T47D (cell line): ENCODE data around the gene NTM.
A peak's percentile ranks its signal among the peaks of the same experiment; 100 is the strongest.

ENCODE experiments used
- DNase-seq, 2 experiments: peaks; one replicate each; pipeline versions ENCODE4 v3.0.0 to v3.0.0-alpha.2; 2011 to 2012; ENCODE audit warnings: low read depth in 1 of 2, low spot score in 1 of 2
- JUND ChIP-seq: IDR thresholded peaks from 2 replicates; pipeline ENCODE4 v1.6.1; 2012; ENCODE audit warnings: low read depth
- in situ Hi-C: cut with HindIII; loops from 2 replicates; pipeline ENCODE4 v1.10.0; 2016; ENCODE audit warnings: low sequenced_read_pairs, low pct_unique_long_range_greater_than_20kb

NTM gene

GRCh38 chr11:131688048-131688693 is 317.8 kb downstream of the NTM start:
- DNase-seq, result peak; percentile 66 to 85
- TF ChIP-seq JUND, result no peak
- in situ Hi-C loops, result no loop called here

- no peak for TF ChIP-seq JUND
- no peak for DNase-seq
- in situ Hi-C loops, result no loop called here
These were observed 318.9 kb downstream of the NTM start for GRCh38 chr11:131689049-131689925.

- in situ Hi-C loops, result no loop called here
- no peak for TF ChIP-seq JUND
These were observed 319.9 kb downstream of the NTM start for GRCh38 chr11:131690362-131690761.

GRCh38 chr11:131690776-131691175 is 320.4 kb downstream of the NTM start:
- in situ Hi-C loops, result no loop called here
- TF ChIP-seq JUND, result no peak
- DNase-seq, result no peak

More at GRCh38 chr11:131690362-131690761, 319.9 kb downstream of the NTM start:
- DNase-seq, result no peak

GRCh38 chr11:131691181-131692041 is 321.0 kb downstream of the NTM start:
- no peak for TF ChIP-seq JUND
- in situ Hi-C loops, result no loop called here
- DNase-seq, result peak; percentile 76 to 78

GRCh38 chr11:131692151-131692550 is 321.7 kb downstream of the NTM start:
- in situ Hi-C loops, result no loop called here
- no peak for TF ChIP-seq JUND
- peak in 1 of 2 experiments; percentile 25 for DNase-seq

GRCh38 chr11:131692961-131693360 is 322.5 kb downstream of the NTM start:
- in situ Hi-C loops, result no loop called here
- DNase-seq, result no peak
- TF ChIP-seq JUND, result no peak

GRCh38 chr11:131693756-131694155 is 323.3 kb downstream of the NTM start:
- in situ Hi-C loops, result no loop called here
- DNase-seq, result peak in 1 of 2 experiments; percentile 41
- TF ChIP-seq JUND, result no peak

- peak; percentile 83 to 91 for DNase-seq
- in situ Hi-C loops, result no loop called here
These were observed 324.4 kb downstream of the NTM start for GRCh38 chr11:131694526-131695424.

GRCh38 chr11:131695889-131696429 is 325.5 kb downstream of the NTM start:
- in situ Hi-C loops, result no loop called here
- no peak for TF ChIP-seq JUND
- no peak for DNase-seq

More at GRCh38 chr11:131694526-131695424, 324.4 kb downstream of the NTM start:
- no peak for TF ChIP-seq JUND

- no peak for TF ChIP-seq JUND
- in situ Hi-C loops, result no loop called here
- DNase-seq, result peak; percentile 69 to 90
These were observed 326.3 kb downstream of the NTM start for GRCh38 chr11:131696690-131697089.
